Keratinocyte (primary cell): ENCODE measurements around the gene MIB2.
"Not testable (repeated sequence)": the region's sequence is repeated elsewhere in the genome, so short reads cannot be mapped to it uniquely, and the experiment has no call there.

Experiments
- CTCF ChIP-seq, 3 experiments: IDR thresholded peaks in 1 of 3; conservative IDR thresholded peaks in 1 of 3; optimal IDR thresholded peaks in 1 of 3; 2 replicates in 2 of 3; 3 replicates in 1 of 3; pipeline versions ENCODE3 to v1.5.1; 2011; ENCODE audit warnings: low read length in 3 of 3, mild to moderate bottlenecking in 3 of 3, moderate library complexity in 2 of 3, control low read depth in 1 of 3, inconsistent platforms in 1 of 3; ENCODE audit not compliant: insufficient read depth in 2 of 3; ENCODE audit errors: extremely low read depth in 1 of 3
- EZH2 ChIP-seq: IDR thresholded peaks from one replicate; pipeline ENCODE4 v1.6.1; 2012; ENCODE audit warnings: inconsistent platforms, mild to moderate bottlenecking, low read length, moderate library complexity

GRCh38 chr1:1640081-1640480, 24.8 kb downstream of the MIB2 start:
- not testable (repeated sequence) for TF ChIP-seq CTCF (optimal IDR thresholded peaks at IDR 0.05 in 1 of 3, IDR thresholded peaks at IDR 0.05 in 1 of 3, conservative IDR thresholded peaks at IDR 0.05 in 1 of 3; ENCODE audit: extremely low read depth in 1 of 3, insufficient read depth in 2 of 3, low read length in 3 of 3); EZH2
